Measurements from ENCODE around the gene ENDOU. TPM values are rescaled to one million over a fixed set of nuclear protein-coding genes. Genes with fewer than 3 reads are reported as not detected.

The ENDOU gene
- total RNA-seq, 1 donor from 2014 or later: 16.4 TPM

- no peak for DNase-seq
Measured at GRCh38 chr12:47744005-47744651, 18.8 kb upstream of the ENDOU start.

- no peak for DNase-seq
Measured at GRCh38 chr12:47743311-47743860, 18.1 kb upstream of the ENDOU start.

GRCh38 chr12:47742253-47742825, 17.0 kb upstream of the ENDOU start:
- DNase-seq: peak; percentile 38

- peak; percentile 85 for DNase-seq
Measured at GRCh38 chr12:47741340-47741703, 16.0 kb upstream of the ENDOU start.

- peak; percentile 33 for DNase-seq
Measured at GRCh38 chr12:47740606-47741339, 15.5 kb upstream of the ENDOU start.

- no peak for DNase-seq
Measured at GRCh38 chr12:47739979-47740378, 14.7 kb upstream of the ENDOU start.

- DNase-seq: no peak
Measured at GRCh38 chr12:47739297-47739696, 14.0 kb upstream of the ENDOU start.

- no peak for DNase-seq
Measured at GRCh38 chr12:47737936-47738594, 12.8 kb upstream of the ENDOU start.

- peak; percentile 77 for DNase-seq
Measured at GRCh38 chr12:47736877-47737676, 11.8 kb upstream of the ENDOU start.

- no peak for DNase-seq
Measured at GRCh38 chr12:47736216-47736615, 10.9 kb upstream of the ENDOU start.

- DNase-seq: no peak
Measured at GRCh38 chr12:47735649-47736048, 10.4 kb upstream of the ENDOU start.

- DNase-seq: peak; percentile 81
Measured at GRCh38 chr12:47734725-47735480, 9.6 kb upstream of the ENDOU start.

- DNase-seq: no peak
Measured at GRCh38 chr12:47733142-47733541, 7.9 kb upstream of the ENDOU start.

- no peak for DNase-seq
Measured at GRCh38 chr12:47732504-47732903, 7.2 kb upstream of the ENDOU start.

GRCh38 chr12:47731723-47732122, 6.4 kb upstream of the ENDOU start:
- no peak for DNase-seq

GRCh38 chr12:47730341-47730744, 5.1 kb upstream of the ENDOU start:
- DNase-seq: no peak

GRCh38 chr12:47729233-47729632, 3.9 kb upstream of the ENDOU start:
- no peak for DNase-seq

- DNase-seq: no peak
Measured at GRCh38 chr12:47725893-47726292, 603 bp upstream of the ENDOU start.

GRCh38 chr12:47722941-47723631, 2.2 kb downstream of the ENDOU start:
- peak; percentile 32 for DNase-seq

- DNase-seq: no peak
Measured at GRCh38 chr12:47722136-47722834, 3.0 kb downstream of the ENDOU start.

All from tongue (tissue), 2 donors.